Dedifferentiated amniotic fluid mesenchymal stem cell (primary cell): ENCODE results near the gene PLPPR3.

Source experiments
- DNase-seq: peaks from one replicate; pipeline ENCODE4 v3.0.0-alpha.2; 2016; ENCODE audit errors: extremely low spot score

PLPPR3 gene

GRCh38 chr19:778910-779653 lies 42.7 kb downstream of the PLPPR3 start:
- DNase-seq, result peak; percentile 94

- no peak for DNase-seq
Measured at GRCh38 chr19:776549-776948, 45.2 kb downstream of the PLPPR3 start.

- no peak for DNase-seq
Measured at GRCh38 chr19:772730-773436, 48.9 kb downstream of the PLPPR3 start.

- DNase-seq, result no peak
Measured at GRCh38 chr19:772063-772462, 49.7 kb downstream of the PLPPR3 start.

GRCh38 chr19:771332-771785 lies 50.4 kb downstream of the PLPPR3 start:
- no peak for DNase-seq

GRCh38 chr19:769616-770015 lies 52.1 kb downstream of the PLPPR3 start:
- no peak for DNase-seq

- DNase-seq, result peak; percentile 92
Measured at GRCh38 chr19:768424-768823, 53.3 kb downstream of the PLPPR3 start.

GRCh38 chr19:765179-765738 lies 56.5 kb downstream of the PLPPR3 start:
- no peak for DNase-seq

- DNase-seq, result no peak
Measured at GRCh38 chr19:764301-764700, 57.5 kb downstream of the PLPPR3 start.

GRCh38 chr19:763869-764268 lies 57.9 kb downstream of the PLPPR3 start:
- DNase-seq, result no peak

- DNase-seq, result no peak
Measured at GRCh38 chr19:763181-763580, 58.6 kb downstream of the PLPPR3 start.
